GM19035 (cell line): ENCODE results near the gene HHATL.

Experiments used
- ATAC-seq: cut with Tn5 transposase; IDR thresholded peaks from one replicate; pipeline ENCODE4 v1.9.1; 2021; ENCODE audit not compliant: unreplicated experiment

The HHATL gene

DNA sequence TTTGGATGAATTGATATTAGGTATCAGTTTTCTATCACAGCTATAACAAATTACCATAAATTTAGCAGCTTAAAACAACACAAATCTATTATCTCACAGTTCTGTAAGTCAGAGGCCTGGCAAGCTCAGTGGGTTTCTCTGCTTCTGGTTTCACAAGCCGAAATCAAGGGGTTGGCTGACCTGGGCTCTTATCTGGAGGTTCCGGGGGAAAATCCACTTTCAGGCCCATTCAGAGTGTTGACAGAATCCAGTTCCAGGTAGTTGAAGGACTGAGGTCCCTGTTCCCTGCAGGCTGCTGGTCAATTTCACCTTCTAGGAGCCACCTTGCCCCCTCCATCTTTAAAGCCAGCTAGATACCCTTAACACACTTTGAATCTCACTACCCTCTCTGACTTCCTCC, 11.1 kb upstream of the HHATL start:
- no peak for ATAC-seq

DNA sequence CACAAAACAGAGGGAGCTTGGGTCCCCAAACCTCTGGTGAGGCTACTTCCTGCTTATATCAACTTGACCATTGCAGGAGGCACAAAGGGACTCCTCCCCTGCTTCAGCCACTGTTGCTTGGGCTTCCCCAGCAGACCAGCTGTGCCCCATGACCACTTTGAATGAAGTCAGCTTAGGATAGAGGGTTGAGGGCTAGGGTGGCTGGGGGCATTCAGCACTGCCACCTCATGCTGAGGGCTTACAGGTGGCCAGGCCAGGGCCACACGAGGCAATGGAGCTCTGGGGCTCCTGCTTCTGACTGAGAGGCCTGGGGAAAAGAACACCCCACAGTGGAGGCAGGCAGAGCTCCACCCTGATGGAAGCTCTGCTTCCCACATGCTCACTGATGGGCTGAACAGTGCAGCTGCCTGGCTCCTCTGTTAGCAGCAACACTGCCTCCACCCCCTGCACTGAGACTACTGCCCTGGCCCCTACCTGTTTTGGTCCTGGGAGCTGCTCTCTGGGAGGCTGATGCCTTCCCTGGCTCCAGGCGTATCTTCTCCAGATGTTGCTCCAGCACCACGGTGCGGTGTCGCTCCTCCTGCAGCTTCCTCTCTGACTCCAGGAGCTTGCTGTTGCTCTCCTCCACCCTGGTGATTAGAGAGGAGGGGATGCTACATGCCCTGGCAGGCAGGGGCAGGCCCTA, 10.2 kb upstream of the HHATL start:
- no peak for ATAC-seq

DNA sequence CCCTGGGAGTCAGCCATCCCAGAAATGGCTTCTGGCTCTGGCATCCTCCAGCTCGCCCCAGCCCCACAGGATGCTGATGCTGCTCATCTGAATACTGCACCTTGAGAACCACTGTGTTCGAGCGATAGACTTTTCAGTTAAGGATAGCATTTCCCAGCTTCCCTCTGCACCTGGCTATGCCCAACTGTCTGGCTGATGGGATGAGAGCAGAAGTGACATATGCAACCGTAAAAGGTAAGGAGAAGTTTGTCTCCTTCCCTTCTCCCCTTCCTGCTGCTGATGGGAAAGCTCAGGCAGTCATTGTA, 9.7 kb upstream of the HHATL start:
- no peak for ATAC-seq

DNA sequence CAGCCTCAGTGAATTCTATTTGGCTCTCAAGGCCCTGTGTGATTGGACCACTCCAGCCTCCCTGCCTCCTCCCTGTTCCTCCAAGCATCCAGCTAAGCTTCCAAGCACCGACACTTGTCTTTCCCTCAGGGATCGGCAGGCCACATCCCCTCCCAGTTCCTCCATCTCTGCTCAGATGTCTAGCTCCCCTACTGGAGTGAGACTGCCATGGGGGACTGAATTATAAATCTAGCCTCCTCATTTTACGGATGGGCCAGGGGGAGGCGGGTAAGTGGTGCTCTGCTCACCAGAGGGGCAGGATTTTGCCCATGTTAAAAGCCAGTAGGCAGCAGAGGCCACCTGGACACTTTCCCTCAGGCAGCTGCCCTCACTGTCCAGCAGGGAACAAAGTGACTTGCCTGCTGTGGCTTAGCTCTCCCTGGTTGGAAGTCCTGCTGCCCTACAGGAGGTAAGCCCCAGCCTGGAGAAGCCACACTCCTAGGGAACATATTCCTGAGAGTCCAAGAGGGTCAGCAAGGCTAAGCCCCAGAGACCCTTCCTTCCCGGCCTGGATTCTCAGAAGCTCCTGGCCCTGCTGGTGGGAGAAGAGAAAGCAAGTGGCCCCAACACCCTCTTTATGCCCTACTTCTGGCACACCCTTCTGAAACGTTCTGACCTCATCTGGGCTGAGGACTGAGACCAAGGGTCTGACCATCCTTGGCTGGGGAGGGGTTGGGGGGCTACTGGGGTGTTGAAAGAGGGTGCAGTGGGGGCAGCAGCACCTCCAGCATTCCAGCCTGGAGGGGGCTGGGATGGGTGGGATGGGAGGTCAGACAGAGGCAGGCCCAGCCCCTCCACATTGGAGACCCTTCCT, 9.1 kb upstream of the HHATL start:
- ATAC-seq, result no peak

DNA sequence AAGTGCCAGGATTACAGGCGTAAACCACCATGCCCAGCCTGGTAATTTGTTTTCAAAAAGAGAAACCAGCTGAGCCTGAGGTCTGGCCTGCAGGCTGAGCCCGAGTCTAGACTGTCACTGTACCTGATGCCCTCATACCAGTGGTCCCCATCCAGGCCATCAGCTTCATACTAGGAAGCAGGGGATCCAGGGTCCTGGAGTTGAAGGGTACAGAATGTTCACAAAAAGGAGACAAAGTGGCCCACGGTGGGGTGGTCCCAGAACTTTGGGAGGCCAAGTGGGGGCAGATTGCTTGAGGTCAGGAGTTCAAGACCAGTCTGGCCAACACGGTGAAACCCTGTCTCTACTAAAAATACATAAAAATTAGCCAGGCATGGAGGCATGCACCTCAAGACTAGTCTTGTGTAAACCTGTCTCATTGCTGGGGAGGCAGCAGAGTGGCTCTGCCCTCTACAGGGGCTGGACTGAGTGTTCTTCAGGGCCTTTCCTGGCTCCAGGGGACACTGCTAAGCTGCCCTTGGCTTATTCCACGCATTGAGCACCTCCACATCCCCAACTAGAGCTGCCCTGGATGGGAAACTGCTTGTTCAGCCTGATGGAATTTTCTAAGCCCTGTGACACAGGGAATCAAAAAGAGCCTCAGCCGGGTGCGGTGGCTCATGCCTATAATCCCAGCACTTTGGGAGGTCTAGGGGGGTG, 7.9 kb upstream of the HHATL start:
- ATAC-seq, result no peak

DNA sequence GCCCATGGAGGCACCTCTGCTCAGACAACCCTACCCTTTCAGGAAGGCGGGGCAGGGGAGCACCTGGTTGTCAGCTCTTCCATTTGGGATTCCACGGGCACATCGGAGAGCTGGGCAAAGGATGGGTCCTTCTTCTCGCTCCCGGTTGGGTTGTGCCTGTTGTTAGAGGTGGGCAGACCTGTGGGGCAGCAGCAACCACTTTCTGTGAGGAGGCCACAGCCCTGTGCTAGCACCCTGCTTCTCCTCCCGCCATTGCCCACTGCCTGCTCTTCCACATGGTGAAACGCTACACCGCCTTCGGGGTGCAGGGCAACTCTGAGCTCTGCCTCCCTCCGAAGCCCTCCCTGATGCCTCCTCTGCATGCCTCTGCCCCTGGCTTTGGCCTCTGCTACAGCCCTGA, 7.0 kb upstream of the HHATL start:
- no peak for ATAC-seq

DNA sequence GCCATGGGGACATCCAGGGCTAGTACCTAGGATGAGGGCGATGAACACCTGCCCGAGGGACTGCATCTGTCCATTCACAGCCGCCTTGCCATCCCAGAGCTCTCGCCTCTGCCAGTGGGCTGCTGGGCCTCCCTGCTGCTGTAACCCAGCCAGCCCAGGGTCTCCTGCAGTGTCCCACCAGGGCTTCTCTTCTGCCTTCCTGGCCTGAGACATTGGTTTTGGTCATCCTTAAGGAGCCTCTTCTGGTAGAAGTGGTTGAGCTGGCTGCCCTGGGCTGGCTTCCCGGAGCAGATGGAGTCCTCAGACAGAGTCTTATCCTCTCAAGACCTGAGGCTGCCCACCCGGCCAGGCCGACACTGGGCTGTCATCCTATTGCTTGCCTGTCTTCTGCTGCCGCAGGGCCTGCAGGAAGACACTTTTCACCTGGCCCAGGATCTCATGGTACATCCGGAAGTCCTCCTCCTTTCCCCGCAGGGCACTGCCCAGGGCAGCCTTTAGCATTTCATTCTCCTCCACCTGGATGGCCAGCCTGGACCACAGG, 6.1 kb upstream of the HHATL start:
- no peak for ATAC-seq

DNA sequence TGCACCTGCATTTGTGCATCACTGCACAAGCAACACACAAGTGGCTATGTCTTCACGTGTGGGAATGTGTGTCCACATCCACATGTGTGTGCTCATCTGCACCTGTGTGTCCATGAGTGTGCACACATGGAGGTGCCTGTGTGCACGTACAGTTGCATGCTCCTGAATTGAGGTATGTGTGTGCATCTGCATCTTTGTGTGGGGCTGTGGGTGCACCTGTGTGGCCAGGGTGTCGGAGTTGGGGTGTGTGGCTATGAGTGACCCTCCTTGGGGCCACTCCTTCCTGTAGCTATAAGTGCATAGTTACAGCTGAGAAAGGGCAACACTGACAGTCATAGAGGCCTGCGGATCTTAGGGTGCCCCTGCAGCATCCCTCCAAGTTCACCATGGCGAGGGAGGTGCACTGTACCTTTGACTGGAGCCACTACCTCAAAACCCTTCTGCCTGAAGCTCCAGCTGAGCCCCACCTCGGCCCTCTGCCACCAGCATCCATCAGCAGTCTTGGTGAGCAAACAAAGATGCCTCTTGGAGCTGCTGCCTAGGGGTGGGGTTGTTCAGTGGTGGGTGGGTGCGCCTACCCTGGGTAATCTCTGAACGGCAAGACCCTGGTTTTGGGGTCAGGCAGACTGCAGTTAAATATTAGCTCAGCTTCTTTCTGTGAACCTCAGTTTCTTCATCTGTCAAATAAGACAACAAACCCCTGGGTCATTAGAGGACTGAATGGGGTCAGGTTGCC, 5.2 kb upstream of the HHATL start:
- no peak for ATAC-seq

DNA sequence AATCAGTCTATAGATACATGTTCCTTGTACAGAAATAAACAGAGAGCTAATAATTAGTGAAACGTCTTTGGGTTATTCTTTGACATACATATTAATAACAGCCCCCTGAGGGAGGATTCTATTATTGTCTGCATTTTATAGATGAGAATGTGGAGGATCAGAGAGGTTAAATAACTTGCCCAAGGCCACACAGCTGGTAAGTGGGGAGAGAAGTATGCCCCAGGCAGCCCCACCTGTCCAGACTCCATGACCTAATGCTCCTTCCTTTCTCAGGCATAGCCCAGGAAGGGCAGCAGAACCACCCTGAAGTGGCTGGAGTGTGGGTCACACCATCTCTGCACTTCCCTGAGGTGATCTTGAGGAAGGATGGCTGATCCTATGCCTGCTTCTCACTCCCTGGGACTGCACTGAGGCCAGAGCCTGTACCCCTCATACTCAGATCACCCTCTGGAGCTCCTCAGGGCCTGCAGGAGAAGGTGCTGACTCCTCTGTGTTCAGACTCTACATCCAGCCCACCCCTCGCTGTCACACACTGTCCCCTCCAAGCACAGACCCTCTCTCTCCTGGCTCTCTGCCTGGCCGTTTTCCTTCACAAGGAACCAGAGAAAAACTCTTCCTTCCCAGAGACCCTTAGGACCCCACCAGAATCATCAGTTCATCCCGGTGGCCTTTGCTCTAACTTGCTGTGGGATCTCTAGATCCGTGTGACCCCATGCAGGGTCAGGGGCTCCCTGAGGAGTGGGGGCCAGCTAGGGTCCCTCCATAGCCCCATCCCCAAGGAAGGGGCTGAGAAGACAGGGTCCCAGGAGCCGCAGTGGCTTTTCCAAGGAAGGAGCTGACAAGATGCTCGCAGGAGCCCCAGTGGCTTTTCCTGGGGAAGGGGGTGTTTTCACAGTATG, 4.4 kb upstream of the HHATL start:
- ATAC-seq, result no peak

DNA sequence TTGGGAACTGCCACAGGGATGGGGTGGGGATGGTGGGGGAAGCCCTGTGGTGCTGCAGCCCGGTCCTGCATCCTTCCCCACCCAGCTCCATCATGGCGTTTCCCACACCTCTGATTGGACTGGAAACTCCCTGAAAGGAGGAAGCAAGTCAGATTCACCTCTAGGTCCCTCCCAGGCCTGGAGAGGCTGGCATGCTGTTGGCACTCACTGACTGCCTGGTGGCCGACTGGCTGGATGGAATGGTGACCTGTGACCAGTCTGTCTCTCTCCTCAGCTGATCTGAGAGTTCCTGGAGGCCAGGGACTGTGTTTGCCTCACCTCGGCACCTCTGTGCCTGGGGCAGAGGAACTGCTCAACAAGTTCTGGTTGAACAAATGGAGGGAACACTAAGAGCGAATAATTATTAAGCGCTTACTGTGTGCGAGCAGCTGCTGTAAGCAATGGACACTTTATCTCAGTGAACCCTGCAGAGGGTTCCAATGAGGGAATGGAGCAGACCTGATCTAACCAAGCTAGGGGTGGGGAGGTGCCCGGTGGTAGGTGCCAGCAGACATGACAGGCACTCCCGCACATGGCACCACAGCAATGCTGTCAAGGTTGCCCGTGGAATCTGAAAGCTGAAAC, 3.5 kb upstream of the HHATL start:
- ATAC-seq, result no peak

DNA sequence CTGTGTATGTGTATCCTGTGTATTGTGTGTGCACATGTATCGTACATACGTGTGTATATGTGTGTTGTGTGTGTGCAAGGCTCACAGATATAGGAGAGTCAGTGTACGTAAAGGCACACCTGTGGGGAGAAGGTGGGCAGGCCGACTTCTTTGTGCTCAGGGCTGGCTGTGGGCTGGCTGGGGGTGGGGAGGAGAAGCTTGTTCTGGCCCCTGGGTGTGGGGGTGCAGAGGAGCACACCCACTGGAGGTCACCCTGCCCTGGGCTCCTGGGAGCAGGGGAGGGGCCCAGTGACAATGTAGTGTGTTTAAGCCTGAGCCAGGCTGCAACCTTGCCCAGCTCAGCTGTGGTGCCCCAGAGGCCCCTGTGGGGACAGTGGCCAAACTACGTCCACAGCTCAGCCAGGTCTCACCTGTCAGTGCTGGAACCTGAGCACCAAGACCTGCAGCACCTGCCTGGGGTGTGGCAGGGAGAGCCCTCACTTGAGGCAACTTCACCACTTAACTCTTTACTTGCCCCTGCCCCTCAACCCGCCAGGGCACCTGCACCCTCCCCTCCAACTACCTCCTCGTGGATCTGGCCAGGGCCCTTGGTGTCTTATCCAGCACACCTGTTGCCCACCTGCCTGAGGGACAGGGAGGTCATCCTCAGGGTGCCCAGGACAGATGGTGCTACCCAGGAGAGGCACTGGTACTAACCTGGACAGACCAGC, 2.6 kb upstream of the HHATL start:
- no peak for ATAC-seq

DNA sequence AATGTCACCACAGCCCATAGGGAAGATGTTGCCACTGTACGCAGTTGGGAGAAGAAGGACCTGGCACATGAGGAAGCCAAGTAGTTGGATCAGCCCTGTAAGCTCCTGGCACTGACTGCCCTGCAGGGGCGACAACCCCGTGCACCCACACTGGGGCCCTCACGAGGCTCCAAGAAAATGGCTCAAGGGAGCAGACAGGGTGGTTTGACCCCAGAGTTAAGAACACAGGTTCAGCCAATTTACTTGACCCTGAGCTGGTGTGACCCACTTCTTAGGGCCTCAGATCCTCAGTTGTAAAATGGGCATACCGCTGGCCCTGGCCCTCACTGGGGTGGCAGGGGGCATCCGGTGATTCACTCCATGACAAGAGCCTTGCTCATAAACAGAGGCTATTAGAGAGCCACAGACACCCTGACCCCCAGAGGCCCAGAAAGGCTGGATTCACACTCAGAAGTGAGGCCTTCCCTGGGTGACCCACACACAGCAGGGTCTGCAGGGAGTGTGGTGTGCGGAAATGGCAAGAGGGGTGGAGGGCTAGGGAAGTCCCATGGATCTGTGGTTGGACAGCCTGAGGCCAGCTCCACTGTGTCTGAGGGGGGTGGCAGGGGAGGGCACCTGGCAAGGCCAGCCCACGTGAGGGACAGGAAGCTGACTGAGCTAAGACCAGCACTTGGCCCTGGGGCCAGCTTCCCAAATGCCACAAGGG, 1.7 kb upstream of the HHATL start:
- ATAC-seq, result no peak

DNA sequence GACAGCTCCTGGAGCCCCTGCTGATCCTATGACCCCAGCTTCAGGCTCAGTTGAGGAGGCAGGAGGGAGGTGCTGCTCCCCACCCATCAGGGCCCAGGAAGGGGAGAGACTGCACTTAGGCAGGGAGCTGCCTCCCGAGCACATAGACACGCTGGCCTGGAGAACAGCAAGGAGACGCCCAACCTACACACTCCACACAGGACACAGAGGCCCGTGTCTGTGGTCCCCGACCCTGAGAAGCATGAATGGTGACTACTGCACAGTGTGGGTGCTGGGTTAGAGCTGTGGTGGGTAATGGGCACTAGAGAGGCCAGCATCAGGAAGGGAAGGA, 1.1 kb upstream of the HHATL start:
- no peak for ATAC-seq

DNA sequence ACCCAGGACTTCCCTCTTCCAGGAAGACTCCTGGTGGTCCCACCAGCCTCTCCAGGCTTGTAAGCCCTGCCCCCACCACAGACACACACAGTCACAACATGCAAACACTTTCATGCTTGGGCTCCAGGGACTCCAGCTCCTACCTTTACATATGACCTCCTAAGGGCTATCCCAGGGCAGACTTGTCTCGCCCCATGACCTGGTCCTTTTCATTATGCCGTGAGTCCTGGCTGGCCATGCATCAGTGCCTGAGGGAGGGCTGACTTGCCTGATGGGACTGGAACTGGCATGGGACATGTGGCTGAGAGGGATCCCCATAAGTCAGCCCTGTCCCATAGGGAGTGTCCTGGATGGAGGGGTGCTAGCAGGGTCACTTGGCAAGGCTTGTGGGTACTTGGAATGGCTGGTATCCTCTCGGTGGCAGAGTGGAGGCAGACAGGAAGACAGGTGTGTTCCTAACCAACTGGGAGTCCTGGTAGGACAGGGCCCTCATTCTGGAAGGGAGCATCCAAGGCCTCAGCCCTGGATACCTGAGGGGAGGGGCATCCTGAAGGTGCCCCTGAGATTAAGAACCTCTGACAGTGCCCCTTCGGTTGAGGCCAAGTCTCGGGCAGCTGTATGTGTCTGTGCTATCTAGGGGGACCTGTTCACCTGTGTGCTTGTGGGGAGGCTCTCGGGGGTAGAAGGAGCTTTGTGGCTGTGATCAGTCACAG, 540 bp upstream of the HHATL start:
- no peak for ATAC-seq

DNA sequence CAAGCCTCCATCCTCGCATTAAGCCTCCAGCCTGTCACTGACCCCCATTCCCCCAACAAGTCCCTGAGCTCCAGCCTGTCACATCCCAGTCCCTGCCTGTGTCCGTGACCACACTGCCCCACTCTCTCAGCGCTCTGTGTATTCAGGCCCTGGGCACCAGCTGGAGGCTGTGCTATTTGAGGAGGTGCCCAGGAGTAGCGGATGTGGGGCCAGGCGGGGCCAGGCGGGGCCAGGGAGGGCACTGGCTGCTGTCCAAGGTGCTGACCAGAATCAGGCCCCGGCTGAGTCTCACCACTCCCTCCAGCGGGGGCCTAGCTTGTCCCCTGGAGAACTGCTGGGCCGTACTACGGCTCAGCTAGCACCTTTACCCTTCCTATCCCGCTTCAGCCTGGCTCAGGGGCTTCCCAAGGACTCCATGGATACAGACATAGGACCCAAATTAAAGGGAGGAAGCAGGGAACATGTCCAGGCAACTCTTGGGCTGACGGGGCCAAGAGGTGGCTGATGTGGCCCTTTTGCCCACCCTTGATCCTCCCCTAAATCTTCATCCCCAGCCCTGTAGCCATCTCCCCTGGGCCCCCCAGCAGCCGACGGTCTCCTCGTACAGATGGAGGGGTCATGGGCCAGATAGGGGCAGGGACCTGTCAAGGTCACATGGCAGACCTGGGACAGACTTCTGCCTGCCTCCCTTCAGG, 1.1 kb downstream of the HHATL start:
- ATAC-seq, result peak; percentile 58

DNA sequence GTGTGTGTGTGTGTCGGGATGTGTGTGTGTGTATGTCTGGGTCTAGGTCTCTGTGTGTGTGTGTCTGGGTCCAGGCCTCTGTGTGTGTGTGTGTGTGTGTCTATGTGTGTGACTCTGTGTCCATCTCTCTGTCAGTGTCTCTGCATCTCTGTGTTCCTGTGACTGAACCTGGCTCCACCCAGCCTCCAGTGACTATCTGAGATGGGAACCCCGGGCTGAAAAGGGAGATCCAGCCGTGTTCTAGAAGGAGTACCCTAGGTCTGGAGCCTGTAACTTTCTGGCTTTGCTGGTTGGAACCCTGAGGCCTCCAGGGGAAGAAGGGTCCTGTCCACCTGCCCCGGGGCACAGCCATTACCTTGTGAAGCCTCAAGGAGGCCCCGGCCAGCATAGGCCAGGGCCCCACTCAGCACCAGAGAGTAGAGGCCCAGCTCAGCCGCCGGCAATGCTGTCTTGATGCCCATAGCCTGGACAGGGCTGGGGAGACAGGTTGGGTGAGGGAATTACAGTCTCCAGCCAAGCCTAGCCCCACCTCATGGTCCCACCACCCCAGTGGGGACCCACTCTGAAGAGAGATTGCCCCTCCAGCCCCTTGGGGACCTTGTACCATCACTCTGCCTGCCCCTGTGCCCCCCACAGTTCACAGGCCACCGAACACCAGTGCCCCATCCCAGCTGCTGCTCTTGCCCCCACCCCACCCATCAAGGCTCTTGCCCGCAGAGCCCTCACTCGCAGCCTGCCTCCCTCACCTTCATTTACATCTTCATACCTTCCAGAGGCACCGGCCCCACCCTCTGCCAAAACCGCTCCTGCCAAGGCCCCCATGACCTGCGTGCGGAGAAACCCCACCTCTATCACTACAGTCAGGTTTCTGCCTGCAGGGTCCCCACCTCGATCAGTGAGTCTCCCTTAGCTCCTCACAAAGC, 2.0 kb downstream of the HHATL start:
- ATAC-seq, result no peak
